ENCODE data around the gene BARX1. TPM values are rescaled to one million over a fixed set of nuclear protein-coding genes. Genes with fewer than 3 reads are reported as not detected.
"Not testable (repeated sequence)": the region's sequence is repeated elsewhere in the genome, so short reads cannot be mapped to it uniquely, and the experiment has no call there.

The BARX1 gene
- total RNA-seq, 1 experiment from 2014 or later = not detected

DNA sequence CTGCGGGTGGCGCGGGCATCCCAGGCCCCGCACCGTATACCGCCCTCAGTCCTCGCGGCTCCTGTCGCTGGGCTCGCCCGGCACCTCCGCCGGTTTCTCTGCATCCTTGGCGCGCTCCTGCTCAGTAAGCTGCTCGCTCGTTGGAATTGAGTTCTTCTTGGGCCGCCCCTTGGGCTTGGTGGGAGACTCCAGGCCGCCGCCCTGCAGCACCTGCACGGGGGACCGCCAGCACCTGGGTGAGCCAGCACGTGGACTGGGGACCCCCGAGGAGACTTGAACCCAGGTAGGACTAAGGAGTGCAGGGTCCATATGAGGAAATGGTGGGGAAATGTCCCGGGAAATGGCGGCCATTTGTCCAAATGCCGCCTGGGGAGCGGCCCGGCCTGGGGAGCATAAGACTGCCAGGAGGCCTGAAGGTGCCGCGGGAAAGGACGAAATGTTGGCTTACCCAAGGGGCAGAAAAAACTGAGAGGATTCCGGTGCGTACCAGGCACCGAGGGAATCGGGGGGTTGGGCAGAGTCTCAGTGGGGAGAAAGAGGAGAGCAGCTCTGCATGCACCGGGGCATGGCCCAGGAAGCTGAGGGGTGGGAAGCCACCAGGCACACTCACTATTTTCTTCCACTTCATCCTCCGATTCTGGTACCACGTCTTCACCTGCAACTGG, 2.9 kb downstream of the BARX1 start:
- DNase-seq (ENCODE audit: low read depth) = no peak

DNA sequence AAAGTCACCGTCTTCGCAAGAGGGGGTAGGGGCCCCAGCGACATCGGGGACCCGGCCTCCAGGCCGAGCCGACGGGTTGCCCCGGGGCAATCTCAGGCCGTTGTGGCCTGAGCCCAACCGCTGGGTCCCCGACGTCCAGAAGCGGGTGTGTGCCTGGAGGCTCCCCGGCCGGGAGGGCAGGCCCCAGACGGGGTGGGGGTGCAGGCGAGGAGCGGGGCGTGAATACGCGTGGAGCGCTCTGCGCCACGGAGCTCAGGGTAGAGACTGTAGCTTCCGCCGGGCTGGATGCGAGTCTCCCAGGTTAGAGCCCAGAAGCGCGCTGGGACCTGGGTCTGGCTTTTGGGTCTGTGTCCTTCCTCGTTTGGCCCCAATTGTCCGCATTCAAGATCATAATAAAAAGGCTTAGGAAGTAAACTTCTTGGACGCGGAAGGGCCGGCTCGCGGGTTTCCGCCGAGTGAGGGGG, 3.5 kb downstream of the BARX1 start:
- DNase-seq (ENCODE audit: low read depth) = no peak

GRCh38 chr9:93950619-93951601, 4.2 kb downstream of the BARX1 start:
- DNase-seq (ENCODE audit: low read depth) = no peak

DNA sequence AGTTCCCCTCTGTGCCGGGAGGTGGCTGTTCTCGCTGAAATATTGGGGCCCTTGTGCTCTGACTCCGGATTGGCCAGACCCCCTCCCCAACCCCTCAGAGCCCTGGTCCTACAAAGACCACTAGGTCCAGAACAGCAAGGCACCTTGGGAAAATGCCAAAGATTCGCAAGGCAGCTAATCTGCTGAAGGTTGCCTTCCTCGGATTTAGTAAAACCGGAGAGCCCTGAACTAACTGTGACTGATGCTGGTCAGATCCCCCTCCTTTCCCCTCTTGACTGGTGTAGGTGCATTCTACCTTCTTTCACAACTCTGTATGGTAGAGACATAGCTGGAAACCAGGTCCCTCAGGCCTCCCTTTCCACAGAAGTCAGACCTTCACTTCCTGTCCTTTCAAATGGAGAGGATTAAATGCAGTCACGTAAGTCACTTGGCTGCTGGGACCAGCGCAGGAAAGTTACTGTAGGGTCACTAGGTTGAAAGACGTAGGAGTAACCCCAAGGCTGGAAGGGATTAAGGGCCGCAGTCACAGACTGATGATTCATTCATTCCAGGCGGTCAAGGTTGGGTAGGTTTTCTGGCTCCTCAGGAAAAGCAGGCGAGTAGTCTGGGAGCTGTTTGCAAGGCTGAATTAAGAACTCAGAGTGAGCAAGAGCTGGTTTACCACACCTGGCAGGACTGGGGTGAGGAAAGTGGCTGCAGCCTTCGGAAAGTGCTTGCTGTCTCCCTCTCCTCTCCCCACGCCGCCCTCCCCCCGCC, 5.3 kb downstream of the BARX1 start:
- peak; percentile 44 for DNase-seq (ENCODE audit: low read depth)

DNA sequence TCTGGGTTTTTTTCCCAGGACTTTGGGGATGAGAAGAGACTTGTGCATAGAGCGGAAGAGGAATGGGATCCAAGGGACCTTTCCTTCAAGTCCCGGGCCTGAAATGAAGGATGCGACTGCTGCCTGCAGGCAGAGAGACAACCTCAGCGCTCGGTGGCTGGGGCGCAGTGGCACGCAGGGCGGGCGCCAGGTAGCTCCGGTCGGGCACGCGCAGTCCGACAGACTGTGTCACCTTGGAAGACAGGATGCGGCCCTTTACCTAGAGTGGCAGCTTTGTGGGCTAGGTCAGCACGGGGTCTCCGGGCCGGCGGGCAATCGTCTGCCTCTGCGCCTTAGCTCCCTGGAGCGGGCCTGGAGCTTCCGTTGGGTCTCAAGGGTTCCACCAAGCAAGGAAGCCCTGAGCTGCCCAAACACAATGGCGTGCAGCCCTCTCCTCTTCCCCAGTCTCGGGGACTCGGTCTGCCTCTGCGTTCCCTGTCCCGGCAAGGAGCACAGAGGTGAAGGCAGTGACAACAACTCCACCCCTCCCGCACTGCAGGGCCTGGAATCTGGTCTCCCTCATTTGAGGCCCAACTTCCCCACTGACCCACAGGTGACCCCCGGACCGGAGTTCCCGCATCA, 6.0 kb downstream of the BARX1 start:
- no peak for DNase-seq (ENCODE audit: low read depth)

- DNase-seq (ENCODE audit: low read depth) = no peak
Observed at GRCh38 chr9:93948441-93949072, 6.6 kb downstream of the BARX1 start.

DNA sequence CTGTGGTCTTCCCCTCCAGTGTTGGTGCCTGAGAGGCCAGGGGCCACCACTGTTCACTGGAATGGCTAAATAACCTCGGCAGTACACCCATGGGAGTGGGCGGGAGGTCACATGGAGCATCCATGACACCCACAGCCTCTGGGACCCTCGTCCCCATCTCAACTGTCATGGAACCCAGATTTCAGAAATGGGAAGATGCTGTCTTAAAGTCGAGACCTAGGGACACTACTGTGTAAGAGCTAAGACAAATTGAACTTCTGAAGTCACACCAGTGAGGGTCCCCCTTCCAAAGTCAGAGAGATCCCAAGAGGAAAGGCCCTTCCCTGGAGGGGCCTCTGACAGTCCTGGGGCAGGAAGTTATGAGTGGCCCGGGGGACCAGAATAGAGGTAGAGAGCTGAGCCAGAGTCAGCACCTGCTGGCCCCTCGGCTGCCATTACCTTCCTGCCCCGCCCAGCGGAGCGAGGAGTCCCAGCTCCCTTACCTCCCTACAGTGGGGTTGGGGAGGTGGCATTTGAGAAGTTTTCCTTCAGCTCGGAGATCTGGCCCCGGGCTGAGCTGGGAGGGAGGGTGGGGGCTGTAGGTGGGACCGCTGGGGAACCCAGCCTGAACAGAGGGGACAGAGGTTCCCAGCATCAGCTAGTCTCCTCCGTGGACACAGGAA, 7.6 kb downstream of the BARX1 start:
- no peak for DNase-seq (ENCODE audit: low read depth)

DNA sequence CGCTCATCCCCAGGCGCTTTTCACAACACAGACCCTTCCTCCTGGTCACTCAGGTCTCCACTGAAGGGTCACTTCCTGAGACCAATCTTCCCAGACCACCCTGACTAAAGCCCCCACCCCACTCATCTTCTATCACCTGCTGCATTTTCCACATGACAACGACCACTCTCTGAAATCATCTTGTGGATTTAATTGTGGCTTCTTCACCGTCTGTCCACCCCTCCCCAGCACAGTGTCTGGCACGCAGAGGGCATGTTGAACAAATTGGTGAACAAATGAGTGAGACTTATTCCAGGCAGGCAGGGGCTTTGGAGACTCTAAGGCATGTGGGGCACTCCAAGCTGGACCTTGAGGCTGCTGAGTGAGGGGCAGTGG, 8.8 kb downstream of the BARX1 start:
- DNase-seq (ENCODE audit: low read depth) = no peak

DNA sequence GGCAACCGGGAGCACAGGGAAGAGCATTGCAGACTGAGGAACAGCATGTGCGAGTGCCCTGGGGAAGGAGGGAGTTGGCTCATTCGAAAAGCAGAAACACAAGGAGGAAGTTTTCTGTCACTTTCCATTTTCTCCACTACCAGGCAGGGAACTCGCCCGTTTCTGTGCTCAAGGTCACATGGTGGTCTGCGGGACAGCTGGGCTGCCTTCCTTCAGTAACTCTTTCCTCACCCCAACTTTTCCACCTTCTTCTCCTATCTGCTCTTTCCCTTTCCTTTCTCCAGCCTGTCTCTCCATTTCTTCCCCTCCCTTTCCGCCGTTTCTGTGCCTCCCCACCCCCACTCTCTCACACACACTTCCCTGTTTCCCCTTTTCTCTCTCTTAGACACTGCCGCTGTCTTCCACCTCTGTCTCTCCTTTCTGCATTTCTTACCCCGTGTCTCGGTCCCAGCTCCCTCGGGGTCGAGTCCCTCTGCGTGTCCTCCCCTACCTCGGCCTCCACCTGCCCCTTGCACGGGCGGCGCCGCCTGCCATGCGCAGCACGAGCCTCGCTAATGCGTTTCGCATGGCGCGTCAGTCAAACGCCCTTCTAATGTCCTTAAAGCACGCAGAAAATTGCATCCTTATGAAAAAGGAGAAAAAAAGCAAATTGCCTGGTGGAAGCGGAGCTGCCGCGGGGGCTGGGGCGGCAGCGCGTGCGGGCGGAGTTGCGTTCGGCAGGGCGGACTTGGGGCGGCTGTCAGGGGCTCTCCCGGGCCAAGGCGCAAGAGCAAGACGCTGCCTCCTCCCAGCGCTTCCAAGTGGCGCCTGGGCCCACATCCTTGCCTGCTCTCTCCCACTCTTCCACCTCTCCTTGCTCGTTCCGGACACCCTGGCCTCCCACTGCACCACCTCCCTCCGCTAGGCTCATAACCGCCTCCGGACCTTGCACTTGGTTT, 9.5 kb downstream of the BARX1 start:
- DNase-seq (ENCODE audit: low read depth) = no peak

DNA sequence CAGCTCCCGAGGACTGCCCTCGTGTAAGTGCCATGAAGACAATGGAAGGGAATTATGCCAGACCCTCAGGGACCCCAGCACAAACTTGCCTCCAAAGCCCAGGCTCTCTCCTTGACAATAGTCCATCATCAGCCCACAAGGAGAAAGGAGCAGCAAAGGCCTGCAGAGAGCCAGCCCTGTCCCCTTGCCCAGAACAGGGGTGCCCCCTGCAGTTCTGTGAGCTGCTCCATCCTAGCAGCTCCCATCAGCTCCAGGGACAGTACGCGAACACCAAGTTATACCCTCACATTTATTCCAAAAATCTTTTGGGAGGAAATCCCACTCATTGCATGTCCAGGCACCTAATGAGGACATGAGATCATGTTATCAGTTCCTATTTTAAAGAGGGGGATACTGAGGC, 11.1 kb downstream of the BARX1 start:
- DNase-seq (ENCODE audit: low read depth) = no peak

DNA sequence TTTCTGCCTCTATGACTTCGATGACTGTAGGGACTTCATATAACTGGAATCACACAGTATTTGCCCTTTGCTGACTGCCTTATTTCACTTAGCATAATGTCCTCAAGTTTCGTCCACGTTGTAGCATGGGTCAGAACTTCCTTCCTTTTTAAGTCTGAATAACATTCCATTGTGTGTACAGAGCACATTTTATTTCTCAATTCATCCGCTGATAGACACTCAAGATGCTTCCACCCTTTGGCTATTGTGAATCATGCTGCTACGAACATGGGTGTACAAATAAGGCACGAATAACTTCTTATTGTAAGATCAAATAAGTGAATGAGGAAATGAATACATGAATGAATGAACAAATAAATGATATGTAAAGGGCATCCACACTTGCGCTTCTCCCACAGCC, 13.0 kb downstream of the BARX1 start:
- no peak for DNase-seq (ENCODE audit: low read depth)

- no peak for DNase-seq (ENCODE audit: low read depth)
Observed at GRCh38 chr9:93941493-93941892, 13.7 kb downstream of the BARX1 start.

DNA sequence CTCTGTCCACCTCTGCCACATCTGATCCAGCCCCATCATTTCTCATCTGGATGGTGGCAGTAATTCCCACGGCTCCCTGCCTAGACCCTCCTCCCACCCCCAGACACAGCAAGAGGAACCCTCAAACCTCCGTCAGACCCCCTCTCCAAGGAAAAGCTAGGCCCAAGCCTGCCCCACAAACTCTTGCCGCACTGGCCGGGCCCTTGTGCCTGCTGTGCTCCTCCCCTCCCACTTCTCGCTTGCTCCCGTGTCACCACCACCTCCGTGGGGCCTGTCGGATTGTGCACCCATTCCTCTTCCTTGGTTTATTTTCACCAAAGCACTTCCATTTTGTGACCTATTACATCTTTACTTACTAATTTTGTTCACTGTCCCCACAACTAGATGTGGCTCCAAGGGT, 14.2 kb downstream of the BARX1 start:
- DNase-seq (ENCODE audit: low read depth) = no peak

GRCh38 chr9:93939589-93939988, 15.6 kb downstream of the BARX1 start:
- not testable (repeated sequence) for DNase-seq (ENCODE audit: low read depth)

GRCh38 chr9:93937193-93937592, 18.0 kb downstream of the BARX1 start:
- DNase-seq (ENCODE audit: low read depth) = no peak

DNA sequence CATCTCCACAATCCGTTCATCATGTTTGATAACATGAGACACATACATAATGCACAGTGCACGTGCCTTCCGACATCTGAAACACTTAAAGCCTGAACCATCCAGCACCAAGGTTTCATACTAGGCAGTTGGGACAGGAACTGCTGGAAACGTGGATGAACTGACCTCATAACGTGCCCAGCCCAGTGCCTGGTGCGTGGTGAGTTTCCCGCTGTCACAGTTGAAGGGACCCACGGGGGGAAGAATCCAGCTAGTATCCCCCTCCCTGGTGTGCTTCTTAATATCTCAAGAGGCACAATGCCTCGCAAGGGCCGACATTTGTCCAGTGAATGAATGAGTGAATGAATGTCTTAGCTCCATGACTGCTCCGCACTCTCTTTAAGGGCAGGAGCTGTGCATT, 23.2 kb downstream of the BARX1 start:
- DNase-seq (ENCODE audit: low read depth) = no peak

DNA sequence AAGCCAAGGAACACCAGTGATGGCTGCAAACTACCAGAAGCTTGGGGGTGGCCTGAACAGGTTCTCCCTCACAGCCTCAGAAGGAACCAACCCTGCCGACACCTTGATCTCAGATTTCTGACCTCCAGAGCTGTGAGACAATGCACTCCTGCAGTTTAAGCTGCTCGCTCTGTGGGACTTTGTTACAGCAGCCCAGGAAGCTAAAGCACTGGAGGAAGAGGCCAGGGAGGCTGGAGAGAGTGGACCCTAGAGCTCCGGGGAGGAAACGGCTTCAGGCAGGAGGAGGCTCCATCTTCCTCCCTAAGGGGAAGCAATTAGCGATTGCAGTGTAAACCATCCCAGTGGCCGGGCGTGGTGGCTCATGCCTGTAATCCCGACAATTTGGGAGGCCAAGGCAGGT, 25.1 kb downstream of the BARX1 start:
- no peak for DNase-seq (ENCODE audit: low read depth)

- DNase-seq (ENCODE audit: low read depth) = no peak
Observed at GRCh38 chr9:93929231-93929630, 25.9 kb downstream of the BARX1 start.

DNA sequence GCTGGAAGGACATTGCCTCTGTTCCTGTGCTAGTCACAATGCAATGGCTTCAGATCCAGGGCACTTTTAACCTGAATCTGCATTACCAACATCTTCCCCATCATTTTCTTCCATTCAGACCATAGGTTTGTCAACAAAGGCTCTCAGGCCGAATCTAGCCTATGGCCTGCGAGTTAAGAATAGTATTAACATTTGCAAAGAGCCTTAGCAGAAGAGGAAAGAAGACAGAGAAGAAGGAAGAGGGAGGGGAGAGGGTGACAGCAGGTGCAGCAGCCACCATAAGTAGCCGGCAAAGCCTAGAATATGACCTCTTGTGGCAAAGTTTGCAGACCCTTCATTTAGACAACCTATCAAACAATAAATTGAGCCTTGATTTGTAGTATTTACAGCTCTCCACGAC, 32.6 kb downstream of the BARX1 start:
- no peak for DNase-seq (ENCODE audit: low read depth)
